Measurements from ENCODE around the gene PAK3.
A peak's percentile ranks its signal among the peaks of the same experiment; 100 is the strongest.

The PAK3 gene

GRCh38 chrX:111095974-111096895 lies at the start of gene PAK3:
Gene PAK3, plus strand, starts transcription at chrX:111096191. Its CDS starts 26,913 bp downstream, at chrX:111123104.
- peak; percentile 13 to 68 for DNase-seq

- DNase-seq = no peak
Measured at GRCh38 chrX:111047575-111047974, 48.4 kb upstream of the PAK3 start.

DNA sequence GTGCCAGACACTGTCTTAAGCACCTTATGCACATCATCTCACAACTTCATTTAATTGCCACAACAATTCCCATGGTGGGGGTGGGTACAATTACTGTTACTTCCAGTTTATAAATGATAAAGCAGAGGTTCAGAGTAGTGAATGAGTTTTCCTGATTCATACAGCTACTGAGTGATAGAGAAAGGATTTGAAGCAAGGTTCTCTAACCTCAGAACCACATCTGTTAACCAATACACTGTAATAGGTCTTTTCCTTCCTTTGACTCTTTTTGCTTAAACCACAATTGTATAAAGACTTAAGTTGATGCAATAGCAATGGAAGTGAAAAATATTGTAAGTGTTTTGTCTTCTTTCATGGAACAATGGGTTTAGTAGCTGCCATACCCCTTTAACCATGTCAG lies 43.5 kb upstream of the PAK3 start:
- DNase-seq = no peak

DNA sequence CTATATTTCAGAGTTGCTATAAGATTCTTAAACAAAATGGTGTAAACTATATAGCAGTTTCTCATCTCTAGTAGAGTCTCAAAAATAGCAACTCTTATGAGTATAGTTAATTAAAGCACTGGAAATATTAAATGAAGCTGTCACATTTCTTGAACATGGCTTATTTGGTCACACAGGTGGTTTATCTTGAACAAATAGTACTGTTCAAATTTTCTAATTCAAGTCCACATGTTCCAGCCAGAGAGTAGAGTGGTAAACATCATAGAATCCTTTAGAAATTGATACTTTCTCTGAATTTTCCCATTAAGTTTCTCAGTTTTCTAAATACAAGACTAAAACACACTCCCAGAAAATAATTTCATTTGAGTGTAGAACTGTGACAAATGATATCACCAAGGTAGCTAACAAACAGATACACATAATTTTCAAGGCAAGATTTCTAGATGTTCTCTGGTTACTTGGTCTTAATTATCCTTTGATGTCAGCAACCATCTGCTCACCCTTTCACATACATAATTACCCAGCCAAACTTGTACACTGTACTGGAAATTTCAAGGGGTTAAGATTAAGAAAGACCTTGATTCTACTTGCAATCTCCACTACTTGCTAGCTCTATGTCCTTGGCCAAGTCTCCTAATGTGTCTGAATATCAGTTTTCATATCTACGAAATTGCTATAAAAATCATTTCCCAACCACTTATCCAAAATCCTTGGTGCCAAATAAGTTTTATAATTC lies 24.3 kb upstream of the PAK3 start:
- DNase-seq = no peak

GRCh38 chrX:111083081-111083480 lies 12.9 kb upstream of the PAK3 start:
- no peak for DNase-seq

DNA sequence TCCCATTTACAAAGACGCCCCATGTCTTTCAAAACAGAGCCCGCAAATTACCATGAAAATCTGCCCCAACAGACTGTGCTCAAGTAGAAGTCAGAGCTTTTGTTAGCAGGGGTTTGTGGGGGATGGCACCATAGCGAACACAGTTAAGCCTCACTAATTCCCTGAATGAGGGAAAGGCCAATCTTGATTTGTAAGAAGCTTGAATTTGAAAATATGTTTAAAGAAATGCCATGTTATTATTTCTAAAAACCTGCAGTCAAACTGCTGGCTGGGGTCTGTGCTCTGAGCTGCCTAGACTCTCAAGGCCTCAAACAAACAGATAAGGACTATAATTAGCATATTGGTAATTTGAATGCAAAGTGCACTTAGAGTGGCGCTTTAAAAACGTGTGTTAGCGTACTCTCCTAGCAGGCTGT lies 9.4 kb upstream of the PAK3 start:
- DNase-seq = peak in 1 of 2 experiments; percentile 73

- DNase-seq = no peak
Measured at GRCh38 chrX:111088628-111089027, 7.4 kb upstream of the PAK3 start.

- DNase-seq = no peak
Measured at GRCh38 chrX:111090458-111090857, 5.5 kb upstream of the PAK3 start.

GRCh38 chrX:111098874-111099273 lies 2.9 kb downstream of the PAK3 start:
- peak; percentile 46 to 77 for DNase-seq

GRCh38 chrX:111100191-111100590 lies 4.2 kb downstream of the PAK3 start:
- DNase-seq = peak in 1 of 2 experiments; percentile 70

- DNase-seq = no peak
Measured at GRCh38 chrX:111101580-111101979, 5.6 kb downstream of the PAK3 start.

DNA sequence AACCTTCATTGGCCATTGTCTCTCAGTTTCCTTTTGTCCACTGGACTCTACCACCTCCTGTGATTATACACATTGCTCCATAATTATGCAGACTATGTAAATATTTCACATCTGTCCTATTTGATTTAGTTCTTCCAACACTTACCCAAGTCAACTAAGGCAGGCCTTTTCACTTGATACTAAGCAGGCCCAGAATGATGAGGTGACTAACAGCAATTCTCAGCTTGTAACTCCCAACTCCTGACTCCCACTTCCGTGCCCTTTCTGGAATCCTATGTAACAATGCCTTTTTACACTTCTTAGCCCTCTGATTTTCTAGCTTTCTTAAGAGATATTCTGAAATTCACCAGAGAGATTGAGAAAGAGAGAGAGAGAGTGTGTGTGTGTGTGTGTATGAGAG lies 6.6 kb downstream of the PAK3 start:
- DNase-seq = no peak

DNA sequence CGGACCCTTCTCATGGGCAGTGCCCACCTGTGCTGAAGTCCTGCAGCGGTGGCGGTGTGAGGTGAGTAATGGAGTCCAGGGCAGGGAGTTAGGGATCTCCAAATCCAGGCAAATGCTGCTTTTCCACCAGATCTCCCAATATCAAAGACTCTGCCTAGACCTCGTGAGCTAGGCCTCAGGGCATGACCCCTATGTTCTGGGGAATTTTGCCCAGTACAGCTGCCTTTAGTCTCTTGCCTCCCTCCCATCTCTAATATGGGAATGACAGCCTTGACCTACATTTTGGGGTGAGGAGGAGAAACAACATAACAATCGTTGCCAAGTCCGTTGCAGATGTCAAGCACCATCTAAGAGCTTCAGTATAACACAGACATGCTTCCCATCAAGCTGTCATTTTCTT lies 7.3 kb downstream of the PAK3 start:
- DNase-seq = no peak

- no peak for DNase-seq
Measured at GRCh38 chrX:111110098-111110775, 14.2 kb downstream of the PAK3 start.

DNA sequence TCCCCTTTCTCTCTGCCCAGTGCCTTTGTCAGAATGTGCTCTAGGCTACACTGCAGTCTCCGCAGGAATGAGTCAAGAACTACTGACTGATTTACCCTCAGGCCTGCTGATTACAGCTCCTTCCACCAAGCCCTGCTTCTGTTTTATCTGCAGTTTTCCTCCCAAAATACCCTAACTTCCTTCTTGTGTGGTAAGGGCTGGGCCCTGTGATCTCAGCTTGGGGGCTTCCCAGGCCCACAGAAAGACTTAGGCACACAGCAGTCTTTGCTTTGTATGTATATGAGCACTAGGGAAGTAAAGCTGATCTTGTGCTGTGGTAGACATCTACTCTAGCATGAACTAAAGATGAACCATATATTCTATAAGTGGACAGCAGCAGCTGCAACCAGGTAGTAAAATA lies 18.8 kb downstream of the PAK3 start:
- DNase-seq = no peak

DNA sequence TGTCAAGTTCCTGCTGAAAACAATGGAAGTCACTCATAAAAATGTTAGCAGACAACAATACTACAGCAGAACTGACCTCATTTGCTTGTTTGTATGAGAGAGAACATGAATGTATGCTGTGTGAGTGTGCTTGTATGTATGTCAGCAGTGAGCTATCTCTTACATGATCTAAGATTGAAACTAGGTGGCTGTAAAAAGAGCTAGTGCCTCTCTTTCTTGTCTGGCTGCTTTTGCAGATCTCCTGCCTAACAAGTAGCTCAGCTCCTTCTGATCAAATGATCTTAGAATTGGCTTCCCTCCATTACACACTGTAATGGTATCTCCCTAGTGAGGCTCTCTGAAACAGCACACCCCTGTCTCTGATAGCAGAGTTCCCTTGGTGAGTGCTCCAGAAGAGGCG lies 20.7 kb downstream of the PAK3 start:
- DNase-seq = peak; percentile 60 to 78

DNA sequence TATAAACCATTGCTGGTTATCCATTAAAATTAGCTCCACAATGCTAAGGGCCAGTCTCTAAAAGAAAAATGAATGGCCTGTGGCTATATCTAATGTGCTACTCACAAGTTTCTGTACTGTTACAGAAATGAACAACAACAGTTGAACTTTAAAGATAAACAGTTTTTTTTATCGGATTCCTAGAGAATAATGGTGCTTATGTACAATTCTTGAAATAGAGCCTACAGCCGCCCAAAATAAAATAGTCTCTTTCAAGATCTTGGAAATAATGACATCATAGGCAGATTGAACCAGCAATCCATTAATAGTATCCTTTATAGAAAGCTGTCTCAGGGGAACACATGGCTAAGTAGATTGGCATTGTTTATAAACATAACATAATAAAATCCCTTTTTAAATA lies 23.4 kb downstream of the PAK3 start:
- DNase-seq = no peak

- DNase-seq = no peak
Measured at GRCh38 chrX:111123125-111123524, 27.1 kb downstream of the PAK3 start.

- DNase-seq = no peak
Measured at GRCh38 chrX:111123606-111124179, 27.7 kb downstream of the PAK3 start.

- no peak for DNase-seq
Measured at GRCh38 chrX:111124418-111124817, 28.4 kb downstream of the PAK3 start.

DNA sequence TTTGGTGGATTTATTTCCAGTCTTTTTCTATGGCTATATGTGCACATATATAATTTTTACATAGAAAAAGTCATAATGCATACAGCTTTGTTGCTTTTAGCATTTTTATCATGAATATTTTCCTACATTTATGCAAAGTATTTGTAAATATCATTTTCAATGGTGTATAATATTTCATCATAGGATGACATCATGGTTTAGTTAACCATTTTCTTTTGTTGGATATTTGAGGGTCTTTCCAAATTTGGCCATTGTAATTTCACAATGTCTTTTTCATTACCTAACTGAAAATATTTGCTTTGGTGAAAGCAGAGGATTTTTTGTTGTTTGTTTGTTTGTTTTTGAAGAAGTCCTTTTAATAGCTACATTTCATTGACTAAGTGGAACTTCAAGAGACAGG lies 31.0 kb downstream of the PAK3 start:
- no peak for DNase-seq

DNA sequence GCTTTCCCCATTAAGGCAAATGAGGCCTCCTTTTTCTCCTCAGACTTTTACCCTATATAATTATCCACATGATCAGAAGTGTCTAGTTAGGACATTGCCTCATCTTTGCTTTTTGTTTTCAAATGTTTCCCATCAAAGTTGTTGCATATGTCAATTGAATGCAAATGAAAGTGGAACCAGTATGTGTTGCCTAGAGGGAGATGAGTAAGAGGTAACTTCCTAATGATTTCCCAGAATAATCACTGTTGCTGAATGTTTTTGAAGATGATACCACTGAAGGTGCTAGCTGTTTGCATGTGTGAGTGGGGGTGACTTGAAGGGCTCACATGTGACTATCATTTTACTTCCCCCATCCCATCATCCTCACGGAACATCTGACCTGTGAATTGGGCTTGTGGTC lies 33.9 kb downstream of the PAK3 start:
- no peak for DNase-seq

DNA sequence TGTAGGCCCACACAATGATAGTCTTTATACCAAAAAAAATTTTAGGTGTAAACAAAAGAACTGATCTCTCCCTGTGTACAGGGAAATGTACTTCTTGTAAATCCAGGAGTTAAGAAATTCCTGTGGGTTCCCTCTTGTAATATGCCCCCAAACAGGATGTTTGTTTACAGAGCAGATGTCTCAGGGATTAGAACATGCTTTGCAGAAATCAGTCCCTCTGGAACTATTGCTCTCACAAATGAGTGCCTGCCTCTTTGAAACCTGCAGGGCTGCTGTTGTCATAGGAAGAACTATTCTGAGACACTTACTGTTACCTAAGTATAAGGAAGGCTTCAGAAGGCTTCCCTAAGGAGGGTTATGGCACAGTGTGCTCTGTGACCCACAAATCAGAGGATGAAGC lies 35.6 kb downstream of the PAK3 start:
- no peak for DNase-seq
